GM04504 (cell line): ENCODE measurements around the gene DLG2.
"Not testable (repeated sequence)": the region's sequence is repeated elsewhere in the genome, so short reads cannot be mapped to it uniquely, and the experiment has no call there.

Experiments used
- DNase-seq: peaks from one replicate; pipeline ENCODE4 v3.0.0-alpha.2; 2012; ENCODE audit warnings: low read depth

The DLG2 gene

GRCh38 chr11:84372381-84372950 is 1254.7 kb downstream of the DLG2 start:
- DNase-seq = no peak

- no peak for DNase-seq
These were observed 1269.1 kb downstream of the DLG2 start for GRCh38 chr11:84358034-84358433.

GRCh38 chr11:84355911-84356310 is 1271.2 kb downstream of the DLG2 start:
- no peak for DNase-seq

- no peak for DNase-seq
These were observed 1281.5 kb downstream of the DLG2 start for GRCh38 chr11:84345597-84345996.

GRCh38 chr11:84345027-84345426 is 1282.1 kb downstream of the DLG2 start:
- DNase-seq = no peak

GRCh38 chr11:84339796-84340195 is 1287.3 kb downstream of the DLG2 start:
- no peak for DNase-seq

- DNase-seq = no peak
These were observed 1293.9 kb downstream of the DLG2 start for GRCh38 chr11:84333221-84333620.

GRCh38 chr11:84322211-84322610 is 1304.9 kb downstream of the DLG2 start:
- DNase-seq = no peak

GRCh38 chr11:84319863-84320262 is 1307.3 kb downstream of the DLG2 start:
- DNase-seq = no peak

GRCh38 chr11:84316866-84317555 is 1310.1 kb downstream of the DLG2 start:
- peak; percentile 10 for DNase-seq

GRCh38 chr11:84313830-84314359 is 1313.2 kb downstream of the DLG2 start:
- peak; percentile 12 for DNase-seq

- no peak for DNase-seq
These were observed 1316.9 kb downstream of the DLG2 start for GRCh38 chr11:84310268-84310667.

GRCh38 chr11:84308491-84308890 is 1318.7 kb downstream of the DLG2 start:
- not testable (repeated sequence) for DNase-seq

- no peak for DNase-seq
These were observed 1327.1 kb downstream of the DLG2 start for GRCh38 chr11:84300092-84300491.

GRCh38 chr11:84297570-84297969 is 1329.6 kb downstream of the DLG2 start:
- DNase-seq = no peak

- no peak for DNase-seq
These were observed 1331.3 kb downstream of the DLG2 start for GRCh38 chr11:84295815-84296214.

GRCh38 chr11:84292955-84293354 is 1334.2 kb downstream of the DLG2 start:
- DNase-seq = no peak

GRCh38 chr11:84292006-84292405 is 1335.1 kb downstream of the DLG2 start:
- DNase-seq = no peak

- no peak for DNase-seq
These were observed 1336.5 kb downstream of the DLG2 start for GRCh38 chr11:84290647-84291046.

GRCh38 chr11:84289381-84289906 is 1337.7 kb downstream of the DLG2 start:
- peak; percentile 10 for DNase-seq

GRCh38 chr11:84273541-84273940 is 1353.6 kb downstream of the DLG2 start:
- DNase-seq = no peak

GRCh38 chr11:84270466-84270865 is 1356.7 kb downstream of the DLG2 start:
- DNase-seq = no peak

GRCh38 chr11:84264066-84264465 is 1363.1 kb downstream of the DLG2 start:
- no peak for DNase-seq
